Placental pericyte (primary cell): Measurements from ENCODE around the gene MOGAT2. TPM values are rescaled to one million over a fixed set of nuclear protein-coding genes. Genes with fewer than 3 reads are reported as not detected.

Experiments used
- small RNA-seq: library from RNA; depleted of rRNA; stranded (forward); fragments of <200 nt; gene quantifications from one replicate; pipeline ENCODE3, GENCODE V24; 2012; ENCODE audit warnings: low replicate concordance
- total RNA-seq: library from RNA; depleted of rRNA; stranded (reverse); fragments of >200 nt; gene quantifications from 2 replicates; pipeline ENCODE4 v1.2.3, GENCODE V29; 2012

MOGAT2 gene
- not detected in 2 replicates for total RNA-seq

GRCh38 chr11:75717608-75718418 is at the start of gene MOGAT2:
Gene MOGAT2, plus strand, starts transcription at chr11:75717838. Its CDS starts 51 bp downstream, at chr11:75717889.

GRCh38 chr11:75668451-75669297 is 49.0 kb upstream of the MOGAT2 start, which contains the start of gene MAP6:
Gene MAP6, minus strand, starts transcription at chr11:75669038. Its CDS starts 669 bp downstream, at chr11:75668369.

GRCh38 chr11:75768112-75768908 is 50.7 kb downstream of the MOGAT2 start, which contains the start of gene DGAT2:
Gene DGAT2, plus strand, starts transcription at chr11:75768778. Its CDS starts 214 bp downstream, at chr11:75768992.

Small RNA genes lying within 50 kb of the gene (small RNA-seq; reads per million reads assigned to genes)
- gene RN7SL786P: not detected

Other genes with a start within 250 kb of the MOGAT2 start
- 1.6 and 4.6 TPM in 2 replicates for gene GDPD5, start 191.9 kb upstream of the MOGAT2 start, total RNA-seq
- 1,267 and 2,282 TPM in 2 replicates for gene SERPINH1, start 155.6 kb upstream of the MOGAT2 start, total RNA-seq
- 0.57 and 2.4 TPM in 2 replicates for gene MAP6, start 48.8 kb upstream of the MOGAT2 start, total RNA-seq
- 0.43 and 2.0 TPM in 2 replicates for gene DGAT2, start 50.9 kb downstream of the MOGAT2 start, total RNA-seq
- gene UVRAG, start 97.4 kb downstream of the MOGAT2 start, total RNA-seq: 20.1 and 20.6 TPM in 2 replicates